Sigmoid colon (tissue), 7 donors: ENCODE measurements around the gene PLCH2. TPM values are rescaled to one million over a fixed set of nuclear protein-coding genes. Genes with fewer than 3 reads are reported as not detected.
"Not testable (repeated sequence)": the region's sequence is repeated elsewhere in the genome, so short reads cannot be mapped to it uniquely, and the experiment has no call there.

Source experiments
- DNase-seq: peaks from one replicate; pipeline ENCODE4 v3.0.0-alpha.2; 2019
- H3K27ac ChIP-seq, 4 donors: fragments of 200-600 bp; sonication (generic); one replicate each; pipeline ENCODE4 v1.5.1; 2016 to 2019; ENCODE audit warnings: mild to moderate bottlenecking in 1 of 4
- H3K27me3 ChIP-seq, 3 donors: fragments of 200-600 bp; sonication (generic); one replicate each; pipeline ENCODE4 v1.5.1; 2019; ENCODE audit warnings: mild to moderate bottlenecking in 1 of 3
- H3K36me3 ChIP-seq, 4 donors: fragments of 200-600 bp; sonication (generic); one replicate each; pipeline ENCODE4 v1.5.1; 2016 to 2019
- H3K4me1 ChIP-seq, 4 donors: fragments of 200-600 bp; sonication (generic); one replicate each; pipeline ENCODE4 v1.5.1; 2017 to 2019
- H3K4me3 ChIP-seq, 4 donors: fragments of 200-600 bp; sonication (generic); one replicate each; pipeline ENCODE4 v1.5.1; 2017 to 2019; ENCODE audit warnings: mild to moderate bottlenecking in 2 of 4, moderate library complexity in 1 of 4
- H3K9me3 ChIP-seq, 4 donors: fragments of 200-600 bp in 3 of 4; sonication (generic) in 3 of 4; one replicate each; pipeline versions ENCODE4 v1.5.1 to v1.6.1; 2013 to 2019
- CTCF ChIP-seq, 4 experiments: fragments of 450-650 bp in 3 of 4; fragments of 200-600 bp in 1 of 4; IDR thresholded peaks; one replicate each; pipeline ENCODE4 v1.5.1; 2016 to 2019; ENCODE audit warnings: antibody characterized with exemption in 4 of 4, mild to moderate bottlenecking in 3 of 4, moderate library complexity in 2 of 4
- EP300 ChIP-seq, 4 donors: sonication (generic); formaldehyde crosslinking; IDR thresholded peaks; one replicate each; pipeline ENCODE4 v1.6.1; 2017; ENCODE audit warnings: antibody characterized with exemption in 4 of 4
- POLR2A ChIP-seq, 2 donors: fragments of 450-650 bp; IDR thresholded peaks; one replicate each; pipeline ENCODE4 v1.6.1; 2016; ENCODE audit warnings: antibody characterized with exemption in 2 of 2, mild to moderate bottlenecking in 2 of 2, moderate library complexity in 2 of 2
- POLR2AphosphoS5 ChIP-seq, 4 donors: sonication (generic); formaldehyde crosslinking; IDR thresholded peaks; one replicate each; pipeline ENCODE4 v1.6.1; 2017; ENCODE audit warnings: antibody characterized with exemption in 4 of 4
- WGBS, 2 donors: extraction: QIAGEN DNeasy Blood & Tissue Kit; methylation state at CpG; one replicate each; pipeline ENCODE4 v1.1.7; 2013; 5-methylcytosine and 5-hydroxymethylcytosine counted together
- intact Hi-C: fragments of 100-400 bp; cut with DNase I; formaldehyde crosslinking; loops from one replicate; pipeline ENCODE4 v1.15.1; 2023
- polyA plus RNA-seq, 3 donors: library from polyadenylated mRNA; stranded (reverse); fragments of 200-250 nt; gene quantifications; one replicate each; pipeline ENCODE4 v1.2.3, GENCODE V29; 2013
- total RNA-seq, 4 donors: library from RNA; depleted of rRNA; stranded (reverse); fragments of >200 nt; gene quantifications; one replicate each; pipeline ENCODE4 v1.1.0, GENCODE V29; 2016
- donor health status: healthy with polysubstance abuse.
- donor health status: Bipolar disorder and iron deficiency.
- donor health status: healthy.

The PLCH2 gene
- total and polyA plus RNA-seq, 7 donors = 0.54 to 3.8 (median 1.1) TPM; not detected in 2

GRCh38 chr1:2454227-2454626 is 21.9 kb upstream of the PLCH2 start:
- intact Hi-C loops = no loop called here
- TF ChIP-seq POLR2A (IDR thresholded peaks at IDR 0.05) = no peak
- TF ChIP-seq POLR2AphosphoS5 (IDR thresholded peaks at IDR 0.05) = no peak
- TF ChIP-seq EP300 (IDR thresholded peaks at IDR 0.05) = no peak
- TF ChIP-seq CTCF (IDR thresholded peaks at IDR 0.05) = no peak
- no peaks in the 10 kb centered on the region for H3K9me3 ChIP-seq
- no peaks in the 10 kb centered on the region for H3K4me1 ChIP-seq
- H3K4me3 ChIP-seq = no peak overlapping the region
- H3K27ac ChIP-seq = no peak overlapping the region
- DNase-seq = no peak
- peaks cover 9 to 69% (median 55%) of the 10 kb centered on the region in 3 donors for H3K27me3 ChIP-seq
- WGBS, 2 donors = 83 to 85% methylated on average over 10 of the region's 10 CpGs
- no peaks in the 10 kb centered on the region for H3K36me3 ChIP-seq

- Histone ChIP-seq H3K27ac (no peak overlapping the region), H3K9me3 (no peaks in the 10 kb centered on the region), H3K27me3 (peaks cover 9 to 81% (median 59%) of the 10 kb centered on the region in 3 donors), H3K4me3 (no peak overlapping the region), H3K4me1 (peaks cover 0 to 5% (median 0%) of the 10 kb centered on the region in 4 donors), H3K36me3 (no peaks in the 10 kb centered on the region)
- DNase-seq = no peak
- TF ChIP-seq POLR2A (IDR thresholded peaks at IDR 0.05) (no peak), CTCF (IDR thresholded peaks at IDR 0.05) (no peak), POLR2AphosphoS5 (IDR thresholded peaks at IDR 0.05) (no peak), EP300 (IDR thresholded peaks at IDR 0.05) (no peak)
- WGBS, 2 donors = 65 to 70% methylated on average over 21 of the region's 21 CpGs
- intact Hi-C loops = no loop called here
Observed at GRCh38 chr1:2455757-2456156, 20.3 kb upstream of the PLCH2 start.

- H3K27me3 ChIP-seq = peaks cover 5 to 76% (median 48%) of the 10 kb centered on the region in 3 donors
- H3K4me3 ChIP-seq = no peak overlapping the region
- 84% methylated on average over 17 of the region's 17 CpGs for WGBS, 2 donors
- H3K27ac ChIP-seq = no peak overlapping the region
- H3K36me3 ChIP-seq = no peaks in the 10 kb centered on the region
- peaks cover 0 to 5% (median 0%) of the 10 kb centered on the region in 4 donors for H3K4me1 ChIP-seq
- intact Hi-C loops = no loop called here
- TF ChIP-seq CTCF (IDR thresholded peaks at IDR 0.05) (no peak), POLR2A (IDR thresholded peaks at IDR 0.05) (no peak), EP300 (IDR thresholded peaks at IDR 0.05) (no peak), POLR2AphosphoS5 (IDR thresholded peaks at IDR 0.05) (no peak)
- no peak for DNase-seq
- no peaks in the 10 kb centered on the region for H3K9me3 ChIP-seq
Observed at GRCh38 chr1:2457444-2457843, 18.6 kb upstream of the PLCH2 start.

- H3K27me3 ChIP-seq = peaks cover 3 to 76% (median 48%) of the 10 kb centered on the region in 3 donors
- H3K4me1 ChIP-seq = peaks cover 0 to 5% (median 0%) of the 10 kb centered on the region in 4 donors
- intact Hi-C loops = no loop called here
- H3K9me3 ChIP-seq = no peaks in the 10 kb centered on the region
- DNase-seq = no peak
- TF ChIP-seq POLR2A (IDR thresholded peaks at IDR 0.05) = no peak
- TF ChIP-seq EP300 (IDR thresholded peaks at IDR 0.05) = no peak
- no peak for TF ChIP-seq POLR2AphosphoS5 (IDR thresholded peaks at IDR 0.05)
- TF ChIP-seq CTCF (IDR thresholded peaks at IDR 0.05) = no peak
- no peak overlapping the region for H3K27ac ChIP-seq
- 76 to 85% methylated on average over 18 of the region's 18 CpGs for WGBS, 2 donors
- H3K36me3 ChIP-seq = no peaks in the 10 kb centered on the region
- no peak overlapping the region for H3K4me3 ChIP-seq
Observed at GRCh38 chr1:2458687-2459086, 17.4 kb upstream of the PLCH2 start.

GRCh38 chr1:2459102-2459753 is 16.9 kb upstream of the PLCH2 start:
- DNase-seq, H3K36me3 ChIP-seq, H3K27ac ChIP-seq, H3K9me3 ChIP-seq, intact Hi-C loops, H3K4me1 ChIP-seq, H3K4me3 ChIP-seq: not testable (repeated sequence)
- peaks cover 0 to 76% (median 48%) of the 10 kb centered on the region in 3 donors for H3K27me3 ChIP-seq
- WGBS, 2 donors = 76% methylated on average over 16 of the region's 16 CpGs
